ENCODE data around the gene CYP4B1.

DNA sequence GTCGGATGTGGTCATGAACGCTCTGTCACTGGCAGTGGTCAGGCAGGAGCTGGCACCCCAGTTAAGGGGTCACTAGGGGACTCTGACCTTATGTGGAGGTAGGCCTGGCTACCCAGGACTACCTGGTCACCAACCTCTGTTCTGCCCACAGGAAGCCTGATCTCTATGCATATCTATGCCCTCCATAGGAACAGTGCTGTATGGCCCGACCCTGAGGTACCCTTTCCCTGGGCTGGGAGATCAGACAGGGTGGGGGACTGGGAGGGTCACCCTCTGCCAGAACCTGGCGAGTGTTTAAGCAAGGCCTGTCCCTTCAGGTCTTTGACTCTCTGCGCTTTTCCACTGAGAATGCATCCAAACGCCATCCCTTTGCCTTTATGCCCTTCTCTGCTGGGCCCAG is 19.0 kb downstream of the CYP4B1 start:
- TF ChIP-seq EZH2 (IDR thresholded peaks at IDR 0.05; ENCODE audit: borderline replicate concordance, insufficient read depth, low read depth, low read length, poor library complexity, severe bottlenecking), result no peak
- TF ChIP-seq, protein P1, sequence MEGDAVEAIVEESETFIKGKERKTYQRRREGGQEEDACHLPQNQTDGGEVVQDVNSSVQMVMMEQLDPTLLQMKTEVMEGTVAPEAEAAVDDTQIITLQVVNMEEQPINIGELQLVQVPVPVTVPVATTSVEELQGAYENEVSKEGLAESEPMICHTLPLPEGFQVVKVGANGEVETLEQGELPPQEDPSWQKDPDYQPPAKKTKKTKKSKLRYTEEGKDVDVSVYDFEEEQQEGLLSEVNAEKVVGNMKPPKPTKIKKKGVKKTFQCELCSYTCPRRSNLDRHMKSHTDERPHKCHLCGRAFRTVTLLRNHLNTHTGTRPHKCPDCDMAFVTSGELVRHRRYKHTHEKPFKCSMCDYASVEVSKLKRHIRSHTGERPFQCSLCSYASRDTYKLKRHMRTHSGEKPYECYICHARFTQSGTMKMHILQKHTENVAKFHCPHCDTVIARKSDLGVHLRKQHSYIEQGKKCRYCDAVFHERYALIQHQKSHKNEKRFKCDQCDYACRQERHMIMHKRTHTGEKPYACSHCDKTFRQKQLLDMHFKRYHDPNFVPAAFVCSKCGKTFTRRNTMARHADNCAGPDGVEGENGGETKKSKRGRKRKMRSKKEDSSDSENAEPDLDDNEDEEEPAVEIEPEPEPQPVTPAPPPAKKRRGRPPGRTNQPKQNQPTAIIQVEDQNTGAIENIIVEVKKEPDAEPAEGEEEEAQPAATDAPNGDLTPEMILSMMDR (IDR thresholded peaks at IDR 0.05), result no peak
